Left renal cortex interstitium (tissue), 4 donors: Measurements from ENCODE around the gene XAB2. TPM values are rescaled to one million over a fixed set of nuclear protein-coding genes. Genes with fewer than 3 reads are reported as not detected.
A peak's percentile ranks its signal among the peaks of the same experiment; 100 is the strongest.

Source experiments
- DNase-seq, 4 donors: peaks; one replicate each; pipeline ENCODE4 v3.0.0-alpha.2; 2013; ENCODE audit warnings: low read depth in 4 of 4, low spot score in 2 of 4, missing footprints in 1 of 4
- polyA plus RNA-seq, 4 donors: library from polyadenylated mRNA; unstranded; fragments of 120-200 nt; gene quantifications; one replicate each; pipeline ENCODE4 v1.2.1, GENCODE V29; 2013; ENCODE audit not compliant: insufficient read length in 4 of 4

Gene XAB2
- polyA plus RNA-seq, 4 donors: 31.4 to 47.9 (median 42.1) TPM

GRCh38 chr19:7614859-7615741, 14.2 kb downstream of the XAB2 start:
- no peak for DNase-seq

- DNase-seq: no peak
These were observed 16.8 kb downstream of the XAB2 start for GRCh38 chr19:7612282-7613274.

- DNase-seq: no peak
These were observed 17.6 kb downstream of the XAB2 start for GRCh38 chr19:7611541-7612279.

- DNase-seq: no peak
These were observed 18.7 kb downstream of the XAB2 start for GRCh38 chr19:7610491-7611240.

- no peak for DNase-seq
These were observed 21.3 kb downstream of the XAB2 start for GRCh38 chr19:7607874-7608560.

GRCh38 chr19:7607212-7607873, 22.0 kb downstream of the XAB2 start:
- DNase-seq: no peak

- DNase-seq: no peak
These were observed 23.1 kb downstream of the XAB2 start for GRCh38 chr19:7606289-7606688.

- no peak for DNase-seq
These were observed 23.7 kb downstream of the XAB2 start for GRCh38 chr19:7605490-7606222.

GRCh38 chr19:7603919-7604318, 25.4 kb downstream of the XAB2 start:
- DNase-seq: no peak

GRCh38 chr19:7602935-7603497, 26.3 kb downstream of the XAB2 start:
- no peak for DNase-seq

GRCh38 chr19:7602240-7602934, 27.0 kb downstream of the XAB2 start:
- DNase-seq: no peak

- DNase-seq: no peak
These were observed 28.6 kb downstream of the XAB2 start for GRCh38 chr19:7600721-7601120.

GRCh38 chr19:7598180-7598579, 31.2 kb downstream of the XAB2 start:
- DNase-seq: no peak

GRCh38 chr19:7597689-7598088, 31.7 kb downstream of the XAB2 start:
- DNase-seq: no peak

- no peak for DNase-seq
These were observed 33.0 kb downstream of the XAB2 start for GRCh38 chr19:7596211-7596937.

- DNase-seq: peak in 3 of 4 donors; percentile 23 to 27 (median 26)
These were observed 33.7 kb downstream of the XAB2 start, which contains the start of gene CAMSAP3 for GRCh38 chr19:7595466-7596133. TSS of gene CAMSAP3 (plus strand) at chr19:7595863. CDS start at chr19:7596003, 140 bp downstream.
